HG03108 (cell line): ENCODE data around the gene DMBX1.

Experiments used
- ATAC-seq: cut with Tn5 transposase; IDR thresholded peaks from one replicate; pipeline ENCODE4 v1.9.1; 2021; ENCODE audit warnings: moderate library complexity; ENCODE audit not compliant: unreplicated experiment

The DMBX1 gene

GRCh38 chr1:46522969-46523320 is 33.3 kb downstream of the DMBX1 start:
- ATAC-seq = no peak

DNA sequence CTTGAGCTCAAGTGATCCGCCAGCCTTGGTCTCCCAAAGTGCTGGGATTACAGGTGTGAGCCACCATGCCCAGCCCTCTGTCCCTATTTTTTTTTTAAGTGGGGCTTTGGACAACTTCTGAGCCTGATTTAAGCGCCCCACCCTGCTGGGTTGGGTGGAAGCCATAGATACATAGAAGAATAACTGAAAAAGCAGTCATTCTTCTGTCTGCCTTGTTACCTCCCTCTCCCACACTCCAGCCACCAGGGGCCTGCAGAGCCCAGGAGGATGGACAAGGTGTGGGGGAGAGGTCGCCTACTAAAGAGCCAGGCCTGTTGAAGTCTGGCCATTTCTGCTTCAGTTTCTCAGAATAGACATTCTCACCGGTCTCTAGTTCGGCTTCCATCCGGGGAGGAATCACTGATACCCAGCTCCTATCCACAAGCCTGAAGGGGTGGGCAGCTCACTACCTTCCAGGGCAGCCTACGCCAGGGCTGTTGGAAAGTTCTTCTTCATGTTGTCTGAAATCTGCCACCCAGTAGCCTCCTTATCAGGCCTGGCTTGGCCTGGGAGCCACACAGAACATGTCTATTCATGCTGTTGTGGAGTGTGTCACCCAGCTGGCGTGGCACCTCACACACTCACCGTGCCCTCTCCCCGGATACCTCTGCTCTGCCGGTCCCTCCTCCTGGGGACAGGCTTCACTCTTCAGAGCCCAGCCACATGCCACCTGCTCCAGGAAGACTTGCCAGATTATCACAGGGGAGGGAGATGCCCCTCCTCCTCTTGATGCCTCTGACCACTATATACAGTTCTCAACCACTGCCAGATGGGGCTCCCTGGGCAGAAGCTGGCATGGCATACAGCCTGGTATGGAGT is 34.1 kb downstream of the DMBX1 start:
- ATAC-seq = no peak

DNA sequence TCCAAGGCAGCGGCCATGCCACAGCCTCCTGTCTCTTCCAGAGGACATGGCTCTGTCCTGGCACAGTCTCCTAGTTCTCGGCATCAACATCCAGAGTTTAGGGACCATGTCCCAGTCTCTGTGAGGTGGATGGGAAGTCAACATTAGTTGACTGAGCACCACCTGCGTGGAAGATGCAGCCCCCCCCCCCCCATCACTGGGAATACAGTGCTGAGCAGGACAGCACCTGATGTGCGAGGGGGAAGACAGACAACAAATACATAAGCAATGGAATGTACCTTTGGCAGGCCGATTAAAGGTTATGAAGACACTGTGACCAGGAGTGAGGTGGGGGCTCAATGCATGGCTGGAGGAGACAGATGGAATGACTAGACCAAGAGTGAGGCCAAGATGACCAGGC is 35.2 kb downstream of the DMBX1 start:
- no peak for ATAC-seq

- ATAC-seq = no peak
Measured at GRCh38 chr1:46525253-46525983, 35.8 kb downstream of the DMBX1 start.

DNA sequence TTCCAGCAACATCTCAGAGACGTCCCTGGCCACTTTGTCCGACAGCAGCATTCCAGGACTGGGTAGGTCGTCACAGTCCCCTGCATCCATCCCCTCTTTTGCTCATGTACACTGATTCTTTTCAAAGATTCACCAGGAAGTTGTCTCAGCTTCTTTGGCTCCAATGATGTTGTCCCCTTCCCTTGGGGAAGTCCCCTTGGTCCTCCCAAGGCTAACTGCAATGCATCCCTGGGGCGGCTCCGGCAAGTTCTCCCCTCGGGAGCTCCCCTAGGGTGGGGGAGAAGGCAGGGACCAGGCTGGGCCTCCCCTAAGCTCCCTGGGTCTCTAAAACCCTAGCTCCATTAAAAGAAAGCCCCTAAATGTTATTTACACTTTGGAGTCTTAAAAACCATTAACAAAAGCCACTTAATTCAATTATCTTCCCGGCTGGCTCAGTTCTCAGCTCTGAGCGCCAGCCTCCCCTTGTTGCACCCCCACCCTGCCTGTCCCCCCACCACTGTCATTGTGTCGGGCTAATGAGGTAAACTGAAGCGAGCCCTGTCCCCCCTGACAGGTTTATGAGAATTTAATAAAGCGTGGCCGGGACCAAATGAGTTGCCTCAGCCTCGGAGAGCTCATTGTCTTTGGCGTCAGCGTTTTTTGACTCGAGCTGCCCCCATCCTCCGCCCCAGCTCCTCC is 36.5 kb downstream of the DMBX1 start:
- no peak for ATAC-seq

- ATAC-seq = no peak
Measured at GRCh38 chr1:46526691-46527291, 37.2 kb downstream of the DMBX1 start.

DNA sequence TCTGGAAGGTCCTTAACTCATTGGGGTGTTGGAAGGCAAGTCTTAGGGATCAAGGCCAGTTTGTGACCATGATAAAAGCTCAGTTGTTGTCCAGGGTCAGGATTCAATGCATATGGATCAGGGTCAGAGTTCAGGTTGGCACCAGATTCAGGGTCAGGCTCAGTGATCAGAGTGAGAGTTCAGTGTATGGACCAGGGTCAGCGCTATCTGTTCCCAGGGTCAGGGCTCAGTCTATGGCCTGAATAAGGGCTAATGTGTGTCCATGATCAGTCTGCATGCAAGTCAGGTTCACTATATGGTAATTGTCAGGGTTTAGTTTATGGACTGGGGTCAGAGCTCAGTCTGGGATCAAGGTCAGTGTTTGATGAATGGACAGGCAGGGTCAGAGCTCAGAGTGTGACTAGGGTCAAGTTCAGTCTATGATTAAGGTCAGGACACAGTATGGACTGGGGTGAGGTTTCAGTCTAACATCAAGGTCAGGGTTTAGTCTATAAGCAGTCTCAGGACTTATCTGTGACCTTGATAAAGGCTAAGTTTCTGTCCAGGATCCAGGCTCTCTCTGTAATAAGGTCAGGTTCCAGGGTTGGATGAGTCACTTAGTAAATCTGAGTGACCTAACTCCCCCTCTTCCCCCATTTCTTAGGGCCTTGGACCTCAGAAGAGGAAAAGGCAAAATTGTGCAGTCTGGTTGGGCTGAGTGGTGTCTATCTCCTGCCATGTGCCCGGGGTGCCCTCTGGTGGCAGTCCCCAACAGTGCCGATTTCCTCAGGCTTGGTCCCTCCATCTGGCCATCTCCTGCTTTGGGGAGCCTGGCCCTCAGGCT is 38.0 kb downstream of the DMBX1 start:
- no peak for ATAC-seq

DNA sequence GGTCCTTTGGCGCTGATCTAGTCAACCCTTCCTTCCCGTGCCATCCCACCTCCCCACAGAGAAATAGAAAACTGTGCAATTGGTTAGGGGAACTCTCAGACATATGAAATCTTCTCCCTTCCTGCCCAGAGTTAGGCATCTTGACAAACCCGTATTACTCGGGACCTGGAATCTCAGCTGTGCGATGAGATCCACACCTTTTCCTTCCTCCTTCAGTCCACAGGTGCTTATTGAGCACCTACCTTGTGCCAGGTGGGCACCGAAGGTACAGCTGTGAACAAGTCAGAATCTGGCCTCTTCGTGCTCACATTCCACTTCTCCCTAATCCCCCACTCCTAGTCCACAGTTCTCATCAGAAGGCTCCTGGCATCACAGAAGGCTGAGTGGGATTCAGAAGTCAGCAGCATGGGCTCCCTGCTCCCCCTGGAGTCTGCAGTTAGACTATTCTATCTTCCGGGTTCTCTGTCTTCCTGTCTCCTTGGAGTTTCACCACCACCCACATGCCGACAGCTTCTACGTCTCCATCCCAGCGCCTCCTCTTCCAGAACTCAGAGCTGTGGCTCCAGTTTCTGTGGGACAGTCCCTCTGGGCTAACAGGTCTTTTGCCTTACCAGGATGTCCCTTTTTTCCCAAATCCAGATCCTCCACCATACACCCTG is 38.8 kb downstream of the DMBX1 start:
- no peak for ATAC-seq

DNA sequence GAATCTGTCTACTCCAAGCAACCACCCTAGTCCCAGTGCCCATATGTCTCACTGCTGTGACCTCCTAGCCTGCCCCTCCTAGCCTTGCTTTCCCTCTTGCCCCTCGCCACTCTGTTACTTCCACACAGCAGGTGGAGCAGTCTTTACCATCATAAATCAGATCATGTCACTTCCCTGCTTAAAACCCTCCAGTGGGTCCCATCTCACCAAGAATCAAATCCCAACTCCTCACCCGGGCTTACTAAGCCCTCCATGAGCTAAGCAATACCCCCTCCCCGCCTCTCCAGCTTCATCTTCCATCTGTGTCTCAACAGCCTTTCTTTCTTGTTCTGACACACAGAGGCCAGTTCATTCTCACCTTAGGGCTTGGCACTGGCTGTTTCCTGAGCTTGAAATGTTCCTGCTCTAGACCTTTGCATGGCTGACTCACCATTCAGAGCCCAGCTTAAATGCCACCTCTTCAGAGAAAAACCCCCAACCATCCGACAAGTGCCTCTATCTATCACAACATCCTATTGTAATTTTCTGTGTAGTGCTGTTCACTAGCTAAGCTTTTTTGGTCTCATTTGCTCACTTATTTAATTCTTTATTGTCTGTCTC is 39.5 kb downstream of the DMBX1 start:
- no peak for ATAC-seq

- ATAC-seq = no peak
Measured at GRCh38 chr1:46530311-46530710, 40.7 kb downstream of the DMBX1 start.

DNA sequence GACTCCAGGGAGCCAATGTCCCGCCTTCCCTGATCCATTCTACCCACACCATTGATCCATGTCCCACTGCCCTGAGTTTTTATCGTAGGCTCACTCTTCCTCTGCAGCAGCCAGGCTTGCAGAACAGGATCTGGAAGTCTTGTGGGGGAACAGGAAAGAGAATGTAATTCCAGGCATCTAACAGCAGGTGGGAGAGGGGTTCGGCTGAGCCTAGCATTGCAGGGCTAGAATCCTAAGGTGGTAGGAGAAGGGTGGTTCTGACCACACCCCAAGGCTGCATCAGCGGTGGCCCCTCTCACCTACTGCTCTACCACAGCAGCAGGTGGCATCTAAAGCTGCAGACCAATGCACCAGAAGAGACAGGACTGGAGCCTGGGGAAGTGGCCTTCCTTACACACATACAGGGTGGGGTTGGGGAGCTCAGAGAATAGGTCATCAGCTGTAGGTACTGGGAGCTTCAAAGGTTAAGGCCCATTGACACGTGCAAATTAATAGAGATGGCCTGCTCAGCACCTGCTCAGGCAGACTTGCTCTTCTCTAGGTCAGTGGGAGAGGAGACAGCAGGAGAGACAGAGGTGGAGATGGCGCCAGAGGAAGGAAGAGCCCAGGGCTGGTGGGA is 41.3 kb downstream of the DMBX1 start:
- ATAC-seq = no peak

DNA sequence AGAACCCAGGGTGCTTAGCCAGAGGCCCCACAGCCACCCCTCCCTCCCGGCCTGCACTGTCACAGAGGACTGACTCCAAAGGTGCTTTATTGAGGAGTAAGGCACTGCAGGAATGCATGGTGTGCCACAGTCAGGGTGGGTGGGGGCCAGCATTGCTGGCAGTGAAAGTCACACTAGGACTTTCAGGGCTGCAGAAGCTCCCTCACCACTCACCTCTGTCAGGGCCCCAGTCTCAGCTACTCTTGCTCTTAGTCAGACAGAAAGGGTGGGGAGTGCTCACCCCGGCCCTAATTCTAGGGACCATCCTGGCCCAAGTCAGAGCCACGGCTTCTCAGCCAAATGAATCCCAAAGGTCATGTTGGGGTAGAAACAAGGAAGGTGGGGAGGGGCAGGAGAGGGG is 42.5 kb downstream of the DMBX1 start:
- no peak for ATAC-seq

GRCh38 chr1:46532498-46533178 is 43.0 kb downstream of the DMBX1 start:
- no peak for ATAC-seq

- no peak for ATAC-seq
Measured at GRCh38 chr1:46533179-46533864, 43.7 kb downstream of the DMBX1 start.

DNA sequence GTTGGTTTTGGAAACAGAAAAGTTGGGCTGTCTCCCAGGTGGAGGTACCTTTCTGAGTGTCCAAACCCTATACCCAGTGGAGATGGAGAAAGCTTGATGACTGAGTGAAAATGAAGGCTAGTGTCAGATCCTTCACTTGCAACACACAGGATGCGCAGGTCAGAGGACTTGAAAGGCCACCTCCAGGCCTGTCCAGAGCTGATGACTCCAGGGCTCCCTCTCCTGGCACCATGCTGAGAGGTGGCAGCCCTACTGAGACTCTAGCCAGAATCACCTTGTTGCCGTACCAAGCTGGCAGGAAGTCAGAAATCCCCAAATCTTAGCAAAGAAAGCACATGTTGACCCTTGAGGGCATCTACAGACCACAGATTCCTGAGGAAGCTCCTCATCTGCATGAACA is 45.4 kb downstream of the DMBX1 start:
- ATAC-seq = no peak

DNA sequence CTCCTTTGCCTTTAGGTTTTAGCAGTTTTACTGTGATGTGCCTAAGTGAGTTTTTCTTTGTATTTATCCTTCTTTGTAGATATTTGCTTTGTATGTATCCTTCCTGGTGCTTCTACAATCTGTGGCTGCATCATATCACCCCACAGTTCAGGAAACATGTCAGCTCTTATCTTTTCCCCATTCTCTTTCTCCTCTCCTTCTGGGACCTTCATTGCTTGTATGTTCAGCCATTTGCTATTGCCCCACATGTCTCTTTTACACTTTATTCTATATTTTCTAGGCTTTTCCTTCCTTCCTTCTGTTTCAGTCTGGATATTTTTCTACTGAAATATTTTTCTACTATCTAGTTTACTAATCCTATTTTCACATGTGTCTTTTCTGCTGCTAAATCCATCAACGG is 46.9 kb downstream of the DMBX1 start:
- ATAC-seq = no peak

DNA sequence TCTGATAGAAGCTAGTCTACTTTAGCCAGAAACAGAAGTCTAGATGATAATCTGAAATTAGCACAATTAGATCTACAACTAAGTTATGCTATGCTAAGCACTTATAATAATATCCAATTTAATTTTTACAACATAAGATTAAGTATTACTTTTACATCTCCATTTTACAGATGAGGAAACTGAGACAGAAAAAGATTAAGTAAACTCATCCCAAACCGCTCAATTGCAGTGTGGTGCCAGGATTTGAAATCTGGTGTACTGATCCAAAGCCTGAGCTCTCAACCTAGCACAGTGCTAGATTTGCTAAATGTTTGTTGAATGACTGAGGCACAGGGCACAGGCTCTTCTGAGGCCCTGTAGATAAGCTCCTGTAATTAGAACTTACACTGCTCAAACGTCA is 48.0 kb downstream of the DMBX1 start:
- no peak for ATAC-seq

GRCh38 chr1:46538147-46538546 is 48.5 kb downstream of the DMBX1 start:
- no peak for ATAC-seq
